Measurements from ENCODE around the gene TUT1. TPM values are rescaled to one million over a fixed set of nuclear protein-coding genes. Genes with fewer than 3 reads are reported as not detected.

Gene TUT1
- total RNA-seq, 1 donor from 2014 or later: 13.7 TPM

- DNase-seq (ENCODE audit: missing footprints) (no peak), ATAC-seq (no peak)
- intact Hi-C loops (cut with DNase I): no loop called here
Observed at GRCh38 chr11:62607714-62608113, 16.4 kb upstream of the TUT1 start.

- ATAC-seq: no peak
- intact Hi-C loops (cut with DNase I): no loop called here
- no peak for DNase-seq (ENCODE audit: missing footprints)
Observed at GRCh38 chr11:62605902-62606301, 14.6 kb upstream of the TUT1 start.

GRCh38 chr11:62605467-62605866, 14.1 kb upstream of the TUT1 start:
- ATAC-seq (no peak), DNase-seq (ENCODE audit: missing footprints) (no peak)
- intact Hi-C loops (cut with DNase I): no loop called here

GRCh38 chr11:62604460-62605120, 13.3 kb upstream of the TUT1 start:
- intact Hi-C loops (cut with DNase I): no loop called here
- DNase-seq (ENCODE audit: missing footprints): no peak

GRCh38 chr11:62603776-62604299, 12.5 kb upstream of the TUT1 start:
- ATAC-seq (no peak), DNase-seq (ENCODE audit: missing footprints) (no peak)
- intact Hi-C loops (cut with DNase I): no loop called here

More at GRCh38 chr11:62604460-62605120, 13.3 kb upstream of the TUT1 start:
- no peak for ATAC-seq

- no peak for ATAC-seq
- intact Hi-C loops (cut with DNase I): no loop called here
- DNase-seq (ENCODE audit: missing footprints): no peak
Observed at GRCh38 chr11:62603072-62603408, 11.7 kb upstream of the TUT1 start.

- intact Hi-C loops (cut with DNase I): no loop called here
- ATAC-seq: peak; percentile 64
- peak; percentile 83 for DNase-seq (ENCODE audit: missing footprints)
Observed at GRCh38 chr11:62602141-62603071, 11.1 kb upstream of the TUT1 start.

- DNase-seq (ENCODE audit: missing footprints): peak; percentile 97
- peak; percentile 92 for ATAC-seq
- intact Hi-C loops (cut with DNase I): no loop called here
Observed at GRCh38 chr11:62601372-62602140, 10.2 kb upstream of the TUT1 start, which contains the start of gene MTA2. Gene MTA2, minus strand, starts transcription at chr11:62601865. Its CDS starts 415 bp downstream, at chr11:62601450.

GRCh38 chr11:62601122-62601371, 9.7 kb upstream of the TUT1 start:
- ATAC-seq: peak; percentile 25
- intact Hi-C loops (cut with DNase I): no loop called here
- DNase-seq (ENCODE audit: missing footprints): peak; percentile 86

- no peak for ATAC-seq
- DNase-seq (ENCODE audit: missing footprints): no peak
- intact Hi-C loops (cut with DNase I): no loop called here
Observed at GRCh38 chr11:62600367-62601121, 9.2 kb upstream of the TUT1 start.

- DNase-seq (ENCODE audit: missing footprints): no peak
- ATAC-seq: no peak
- intact Hi-C loops (cut with DNase I): loop anchor here (2.0 to 10.0 kb wide), 2 partner anchors 55 to 105 kb away; partner anchors contain the start of genes BSCL2 and GNG3
Observed at GRCh38 chr11:62599901-62600300, 8.6 kb upstream of the TUT1 start.

- intact Hi-C loops (cut with DNase I): loop anchor here (2.0 to 10.0 kb wide), 2 partner anchors 54 to 106 kb away; partner anchors contain the start of genes BSCL2 and GNG3
- DNase-seq (ENCODE audit: missing footprints) (peak; percentile 96), ATAC-seq (peak; percentile 73)
Observed at GRCh38 chr11:62599069-62599696, 7.9 kb upstream of the TUT1 start.

- ATAC-seq: no peak
- intact Hi-C loops (cut with DNase I): loop anchor here (10.0 kb wide), 1 partner anchor 110 kb away; the partner anchor contains the start of genes BSCL2 and GNG3
- no peak for DNase-seq (ENCODE audit: missing footprints)
Observed at GRCh38 chr11:62595124-62595523, 3.8 kb upstream of the TUT1 start.

GRCh38 chr11:62593434-62594044, 2.2 kb upstream of the TUT1 start:
- intact Hi-C loops (cut with DNase I): loop anchor here (10.0 kb wide), 1 partner anchor 111 kb away; the partner anchor contains the start of genes BSCL2 and GNG3
- peak; percentile 90 for DNase-seq (ENCODE audit: missing footprints)
- no peak for ATAC-seq

- intact Hi-C loops (cut with DNase I): loop anchor here (10.0 kb wide), 1 partner anchor 112 kb away; the partner anchor contains the start of genes BSCL2 and GNG3
- ATAC-seq: no peak
- DNase-seq (ENCODE audit: missing footprints): no peak
Observed at GRCh38 chr11:62592989-62593421, 1.7 kb upstream of the TUT1 start.

- no peak for DNase-seq (ENCODE audit: missing footprints)
- intact Hi-C loops (cut with DNase I): loop anchor here (10.0 kb wide), 1 partner anchor 113 kb away; the partner anchor contains the start of genes BSCL2 and GNG3
- ATAC-seq: peak; percentile 6
Observed at GRCh38 chr11:62592146-62592815, 958 bp upstream of the TUT1 start.

Measured in Right ventricle myocardium inferior (tissue), 1 donor.